Astrocyte (in vitro differentiated cells and primary cell): ENCODE measurements around the gene CLDN22. TPM values are rescaled to one million over a fixed set of nuclear protein-coding genes. Genes with fewer than 3 reads are reported as not detected.

ENCODE experiments used
- DNase-seq: peaks from one replicate; pipeline ENCODE4 v3.0.0-alpha.2; 2010; ENCODE audit warnings: low read depth
- FAIRE-seq: peaks from 2 replicates; lab custom pipeline; 2011; peaks lifted over from hg19 to GRCh38; lab: Jason Lieb, UNC
- H2AFZ ChIP-seq: 2 replicates; pipeline ENCODE4 v1.6.0; 2012; ENCODE audit warnings: low read depth, low read length, inconsistent platforms
- H3K27ac ChIP-seq: 2 replicates; pipeline ENCODE4 v1.5.1; 2011; ENCODE audit warnings: low read depth, low read length, inconsistent platforms
- H3K27me3 ChIP-seq: 2 replicates; pipeline ENCODE4 v1.6.0; 2011; ENCODE audit warnings: low read length, inconsistent platforms; ENCODE audit not compliant: insufficient read depth
- H3K36me3 ChIP-seq: 2 replicates; pipeline ENCODE4 v1.5.1; 2011; ENCODE audit warnings: low read length, inconsistent platforms; ENCODE audit not compliant: insufficient read depth
- H3K4me1 ChIP-seq: 2 replicates; pipeline ENCODE4 v1.5.1; 2011; ENCODE audit warnings: low read length, inconsistent platforms; ENCODE audit not compliant: insufficient read depth
- H3K4me2 ChIP-seq: 2 replicates; pipeline ENCODE4 v1.6.0; 2012; ENCODE audit warnings: low read length, inconsistent platforms
- H3K4me3 ChIP-seq: 2 replicates; pipeline ENCODE4 v1.5.1; 2011; ENCODE audit warnings: low read depth, mild to moderate bottlenecking, low read length, inconsistent platforms; ENCODE audit not compliant: insufficient read depth
- H3K79me2 ChIP-seq: 2 replicates; pipeline ENCODE4 v1.6.0; 2012; ENCODE audit warnings: mild to moderate bottlenecking, low read length, inconsistent platforms; ENCODE audit not compliant: insufficient read depth
- H3K9ac ChIP-seq: 2 replicates; pipeline ENCODE4 v1.6.0; 2012; ENCODE audit warnings: mild to moderate bottlenecking, low read length, inconsistent platforms
- H3K9me3 ChIP-seq: 2 replicates; pipeline ENCODE4 v1.5.1; 2012; ENCODE audit warnings: low read depth, mild to moderate bottlenecking, low read length, inconsistent platforms; ENCODE audit not compliant: insufficient read depth
- H4K20me1 ChIP-seq: 2 replicates; pipeline ENCODE4 v1.6.0; 2012; ENCODE audit warnings: low read length, inconsistent platforms; ENCODE audit not compliant: insufficient read depth
- H3K27ac Mint-ChIP-seq: one replicate; pipeline ENCODE4 v1.8.0; 2021; ENCODE audit warnings: mild to moderate bottlenecking, mixed read lengths; ENCODE audit not compliant: unreplicated experiment
- H3K27me3 Mint-ChIP-seq: one replicate; pipeline ENCODE4 v1.8.0; 2021; ENCODE audit warnings: low read depth, mixed read lengths; ENCODE audit not compliant: unreplicated experiment
- H3K36me3 Mint-ChIP-seq: one replicate; pipeline ENCODE4 v1.8.0; 2021; ENCODE audit warnings: low read depth, mixed read lengths; ENCODE audit not compliant: unreplicated experiment
- H3K4me1 Mint-ChIP-seq: one replicate; pipeline ENCODE4 v1.8.0; 2021; ENCODE audit warnings: low read depth, mixed read lengths; ENCODE audit not compliant: unreplicated experiment
- H3K4me3 Mint-ChIP-seq: one replicate; pipeline ENCODE4 v1.8.0; 2021; ENCODE audit warnings: mild to moderate bottlenecking, moderate library complexity, mixed read lengths; ENCODE audit not compliant: unreplicated experiment
- H3K9me3 Mint-ChIP-seq: one replicate; pipeline ENCODE4 v1.8.0; 2021; ENCODE audit warnings: mild to moderate bottlenecking, mixed read lengths; ENCODE audit not compliant: unreplicated experiment
- EZH2 ChIP-seq: IDR thresholded peaks from 2 replicates; pipeline ENCODE4 v1.6.1; 2012; ENCODE audit warnings: mild to moderate bottlenecking, low read length, inconsistent platforms; ENCODE audit not compliant: insufficient read depth
- total RNA-seq: library from RNA; stranded (reverse); gene quantifications from 2 replicates; pipeline ENCODE4 v1.2.1, GENCODE V29; 2021
- TF ChIP-seq, protein P1 (sequence below): IDR thresholded peaks from 2 replicates; pipeline ENCODE4 v1.5.1; 2011; ENCODE audit warnings: low read depth, mild to moderate bottlenecking, inconsistent platforms, low read length, moderate library complexity; ENCODE audit not compliant: insufficient read depth

CLDN22 gene
- total RNA-seq, 1 donor from 2014 or later, result not detected

DNA sequence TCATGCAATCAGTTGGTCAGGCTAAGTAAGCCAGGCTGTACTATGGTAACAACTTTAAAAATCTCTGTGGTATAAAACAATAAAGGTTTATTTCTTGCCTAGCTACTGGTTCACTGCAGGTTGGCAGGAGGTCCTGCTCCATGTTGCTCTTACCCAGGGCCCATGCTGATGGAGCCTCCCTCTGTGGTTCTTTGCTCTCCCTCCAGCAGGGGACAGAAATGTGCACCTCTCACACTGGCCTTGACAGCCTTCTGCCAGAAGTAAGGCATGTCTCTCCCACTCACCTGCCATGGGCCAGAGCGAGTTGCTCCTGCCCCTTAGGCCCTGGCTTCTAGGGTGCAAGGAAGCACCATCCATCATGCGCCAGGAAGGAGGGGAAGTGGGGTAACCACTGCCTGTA is 31.1 kb downstream of the CLDN22 start:
- peaks cover 2% of the 10 kb centered on the region for H3K4me1 Mint-ChIP-seq
- peaks cover 24% of the 10 kb centered on the region for H3K36me3 Mint-ChIP-seq
- no peaks in the 10 kb centered on the region for H3K27me3 Mint-ChIP-seq

DNA sequence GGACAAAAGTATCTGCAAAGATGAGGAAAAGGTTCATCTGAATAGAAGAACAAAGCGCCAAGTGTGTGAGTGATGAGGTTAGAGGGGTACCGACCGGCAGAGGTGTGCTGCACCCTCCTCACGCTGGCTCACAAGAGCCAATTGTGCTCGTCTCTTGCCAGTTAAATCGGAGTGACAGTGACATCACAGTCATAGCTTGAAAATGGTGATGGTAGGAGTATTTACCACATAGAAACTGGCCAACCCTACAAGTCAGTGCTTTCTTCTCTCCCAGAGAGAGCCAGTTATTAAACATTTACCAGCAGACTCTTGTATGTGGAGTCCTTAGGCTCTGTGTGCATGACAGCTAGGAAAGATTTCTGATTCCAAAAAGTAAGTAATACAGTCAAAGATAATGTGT is 32.4 kb downstream of the CLDN22 start:
- no peaks in the 10 kb centered on the region for H3K27me3 ChIP-seq
- Mint-ChIP-seq H3K4me3 (no peak overlapping the region), H3K27ac (no peak overlapping the region), H3K36me3 (peaks cover 24% of the 10 kb centered on the region), H3K9me3 (no peaks in the 10 kb centered on the region), H3K27me3 (no peaks in the 10 kb centered on the region), H3K4me1 (peaks cover 2% of the 10 kb centered on the region)
- H2AFZ ChIP-seq, result no peak overlapping the region
- no peaks in the 10 kb centered on the region for H3K9me3 ChIP-seq
- FAIRE-seq, result no peak
- no peaks in the 10 kb centered on the region for H3K79me2 ChIP-seq
- DNase-seq, result no peak
- no peak overlapping the region for H3K4me3 ChIP-seq
- no peak overlapping the region for H3K4me2 ChIP-seq
- H3K27ac ChIP-seq, result no peak overlapping the region
- H3K9ac ChIP-seq, result no peak overlapping the region
- no peaks in the 10 kb centered on the region for H4K20me1 ChIP-seq
- H3K36me3 ChIP-seq, result peaks cover 29% of the 10 kb centered on the region
- TF ChIP-seq, protein P1, sequence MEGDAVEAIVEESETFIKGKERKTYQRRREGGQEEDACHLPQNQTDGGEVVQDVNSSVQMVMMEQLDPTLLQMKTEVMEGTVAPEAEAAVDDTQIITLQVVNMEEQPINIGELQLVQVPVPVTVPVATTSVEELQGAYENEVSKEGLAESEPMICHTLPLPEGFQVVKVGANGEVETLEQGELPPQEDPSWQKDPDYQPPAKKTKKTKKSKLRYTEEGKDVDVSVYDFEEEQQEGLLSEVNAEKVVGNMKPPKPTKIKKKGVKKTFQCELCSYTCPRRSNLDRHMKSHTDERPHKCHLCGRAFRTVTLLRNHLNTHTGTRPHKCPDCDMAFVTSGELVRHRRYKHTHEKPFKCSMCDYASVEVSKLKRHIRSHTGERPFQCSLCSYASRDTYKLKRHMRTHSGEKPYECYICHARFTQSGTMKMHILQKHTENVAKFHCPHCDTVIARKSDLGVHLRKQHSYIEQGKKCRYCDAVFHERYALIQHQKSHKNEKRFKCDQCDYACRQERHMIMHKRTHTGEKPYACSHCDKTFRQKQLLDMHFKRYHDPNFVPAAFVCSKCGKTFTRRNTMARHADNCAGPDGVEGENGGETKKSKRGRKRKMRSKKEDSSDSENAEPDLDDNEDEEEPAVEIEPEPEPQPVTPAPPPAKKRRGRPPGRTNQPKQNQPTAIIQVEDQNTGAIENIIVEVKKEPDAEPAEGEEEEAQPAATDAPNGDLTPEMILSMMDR, result no peak
- no peak for TF ChIP-seq EZH2
- peaks cover 7% of the 10 kb centered on the region for H3K4me1 ChIP-seq

More for the DNA sequence above, 31.1 kb downstream of the CLDN22 start:
- no peaks in the 10 kb centered on the region for H3K9me3 ChIP-seq
- no peaks in the 10 kb centered on the region for H4K20me1 ChIP-seq
- Mint-ChIP-seq H3K4me3 (no peak overlapping the region), H3K9me3 (no peaks in the 10 kb centered on the region), H3K27ac (no peak overlapping the region)
- H2AFZ ChIP-seq, result no peak overlapping the region
- H3K4me1 ChIP-seq, result peaks cover 7% of the 10 kb centered on the region
- no peaks in the 10 kb centered on the region for H3K27me3 ChIP-seq
- FAIRE-seq, result no peak
- H3K27ac ChIP-seq, result no peak overlapping the region
- H3K9ac ChIP-seq, result no peak overlapping the region
- TF ChIP-seq, protein P1, result no peak
- no peak for TF ChIP-seq EZH2
- H3K4me2 ChIP-seq, result no peak overlapping the region
- DNase-seq, result no peak
- no peak overlapping the region for H3K4me3 ChIP-seq
- H3K36me3 ChIP-seq, result peaks cover 26% of the 10 kb centered on the region
- H3K79me2 ChIP-seq, result no peaks in the 10 kb centered on the region

DNA sequence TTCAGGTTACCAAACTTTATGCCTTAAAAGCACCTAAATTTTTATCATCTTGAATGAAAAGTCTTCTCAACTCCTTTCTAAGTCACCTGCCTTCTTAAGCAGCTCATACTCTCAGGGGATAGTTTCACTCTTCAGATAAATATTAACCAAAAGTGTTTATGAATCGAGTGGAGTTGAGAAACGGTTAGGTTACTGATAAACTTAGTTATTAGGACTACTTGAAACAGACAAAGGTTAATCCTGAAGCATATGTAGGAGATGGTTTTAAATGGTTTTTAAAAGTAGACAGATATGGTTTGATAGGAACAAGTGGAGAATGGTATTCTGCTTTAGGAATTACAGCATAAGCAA is 32.8 kb downstream of the CLDN22 start:
- Histone ChIP-seq H3K27ac (no peak overlapping the region), H3K27me3 (no peaks in the 10 kb centered on the region), H3K79me2 (no peaks in the 10 kb centered on the region), H4K20me1 (no peaks in the 10 kb centered on the region), H3K9me3 (no peaks in the 10 kb centered on the region), H3K4me2 (no peak overlapping the region), H3K9ac (no peak overlapping the region), H2AFZ (no peak overlapping the region), H3K4me1 (peaks cover 7% of the 10 kb centered on the region), H3K36me3 (peaks cover 33% of the 10 kb centered on the region), H3K4me3 (no peak overlapping the region)
- FAIRE-seq (no peak), DNase-seq (no peak)
- Mint-ChIP-seq H3K27ac (no peak overlapping the region), H3K4me3 (no peak overlapping the region), H3K9me3 (no peaks in the 10 kb centered on the region), H3K36me3 (peaks cover 24% of the 10 kb centered on the region), H3K4me1 (peaks cover 2% of the 10 kb centered on the region), H3K27me3 (no peaks in the 10 kb centered on the region)
- TF ChIP-seq, protein P1, result no peak
- no peak for TF ChIP-seq EZH2
